Measurements from ENCODE around the gene ITPK1. TPM values are rescaled to one million over a fixed set of nuclear protein-coding genes. Genes with fewer than 3 reads are reported as not detected.

Gene ITPK1
- total RNA-seq, 1 donor from 2014 or later: 43.0 TPM

DNA sequence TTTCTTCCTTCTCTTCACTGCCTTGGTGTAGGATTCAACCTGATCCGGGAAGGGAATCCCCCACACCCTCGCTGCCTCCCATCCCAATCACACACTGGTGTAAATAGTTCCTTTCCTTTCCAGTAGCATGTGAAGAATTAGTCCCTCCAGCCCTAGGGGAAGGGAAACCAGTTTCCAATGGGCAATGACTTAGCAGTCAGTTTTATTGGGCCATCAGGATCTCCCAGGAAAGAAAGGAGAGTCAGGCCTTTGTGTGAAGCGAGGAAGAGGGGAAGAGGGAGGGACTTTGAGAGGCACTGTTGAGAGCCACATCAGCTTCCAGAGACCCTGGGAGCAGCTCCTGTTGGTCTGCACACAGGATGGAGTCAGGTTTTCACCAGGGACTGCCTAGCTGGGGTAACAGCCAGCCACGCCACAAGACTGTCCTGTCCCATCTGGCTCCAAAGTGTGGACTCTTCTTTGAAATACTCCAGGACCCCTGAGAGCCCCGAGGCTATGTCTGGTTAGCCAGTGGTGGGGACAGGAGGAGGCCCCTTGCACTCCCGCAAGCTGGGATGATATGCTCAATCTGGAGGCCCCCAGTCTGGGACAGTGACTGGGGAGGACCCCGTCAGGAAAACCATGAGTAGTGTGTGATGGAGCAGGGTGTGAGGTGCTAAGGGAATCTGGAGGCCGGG lies 41.1 kb upstream of the ITPK1 start:
- no peaks in the 10 kb centered on the region for H3K4me1 Mint-ChIP-seq
- CTCF ChIA-PET: no interaction called here
- no peaks in the 10 kb centered on the region for H3K36me3 Mint-ChIP-seq (ENCODE audit: low read depth)

DNA sequence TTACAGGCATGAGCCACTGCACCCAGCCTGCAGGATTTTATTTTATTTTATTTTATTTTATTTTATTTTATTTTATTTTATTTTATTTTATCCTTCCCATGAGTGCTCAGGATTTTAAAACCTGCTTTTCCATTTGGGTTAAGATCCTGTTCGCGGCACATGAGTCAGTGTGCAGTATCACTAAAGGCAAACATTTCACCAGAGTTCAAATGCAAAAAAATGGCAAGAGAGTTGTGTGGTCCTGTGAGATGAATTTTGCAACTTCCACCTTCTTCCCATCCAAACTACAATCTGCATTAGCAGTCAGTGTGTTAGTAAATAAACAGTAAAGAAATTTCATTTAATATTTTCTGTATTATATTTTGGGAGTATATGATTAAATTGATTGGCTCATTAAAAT lies 39.9 kb upstream of the ITPK1 start:
- ATAC-seq (ENCODE audit: low read depth) (no peak), DNase-seq (no peak)
- no peaks in the 10 kb centered on the region for H3K4me1 Mint-ChIP-seq
- no peaks in the 10 kb centered on the region for H3K36me3 Mint-ChIP-seq (ENCODE audit: low read depth)
- intact Hi-C loops (cut with micrococcal nuclease): no loop called here
- peaks cover 3% of the 10 kb centered on the region for H3K27me3 Mint-ChIP-seq
- TF ChIP-seq CTCF (IDR thresholded peaks at IDR 0.05): no peak
- H3K4me3 Mint-ChIP-seq: no peak overlapping the region
- H3K9me3 Mint-ChIP-seq: no peaks in the 10 kb centered on the region
- no peak overlapping the region for H3K27ac Mint-ChIP-seq
- CTCF ChIA-PET: no interaction called here
- POLR2A ChIA-PET: no interaction called here

More for the DNA sequence above, 41.1 kb upstream of the ITPK1 start:
- POLR2A ChIA-PET: no interaction called here
- Mint-ChIP-seq H3K27me3 (peaks cover 3% of the 10 kb centered on the region), H3K27ac (no peak overlapping the region), H3K4me3 (no peak overlapping the region), H3K9me3 (no peaks in the 10 kb centered on the region)
- no peak for TF ChIP-seq CTCF (IDR thresholded peaks at IDR 0.05)
- intact Hi-C loops (cut with micrococcal nuclease): no loop called here
- ATAC-seq (ENCODE audit: low read depth) (no peak), DNase-seq (no peak)

DNA sequence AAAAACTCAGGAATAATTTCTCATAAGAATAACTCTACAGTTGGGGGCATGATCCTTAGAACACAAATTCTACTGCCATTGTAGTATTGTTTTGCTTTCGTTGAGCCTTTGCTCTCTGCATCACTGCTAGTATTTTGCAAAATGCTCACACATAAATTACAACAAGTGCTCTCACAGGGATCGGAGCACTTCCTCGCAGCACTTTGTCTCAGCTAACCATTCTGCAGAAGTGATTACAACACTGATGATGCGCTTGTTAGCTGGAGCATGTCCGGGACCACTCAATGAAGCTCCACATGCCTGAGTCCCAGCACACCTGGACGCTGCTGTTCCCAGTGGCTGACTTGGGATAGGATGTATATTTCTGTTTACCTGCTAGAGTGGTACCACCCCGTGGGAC lies 37.4 kb upstream of the ITPK1 start:
- no peak for ATAC-seq (ENCODE audit: low read depth)
- TF ChIP-seq CTCF (IDR thresholded peaks at IDR 0.05): no peak
- DNase-seq: no peak
- H3K36me3 Mint-ChIP-seq (ENCODE audit: low read depth): no peaks in the 10 kb centered on the region
- intact Hi-C loops (cut with micrococcal nuclease): no loop called here
- H3K4me3 Mint-ChIP-seq: no peak overlapping the region
- no peaks in the 10 kb centered on the region for H3K9me3 Mint-ChIP-seq
- H3K4me1 Mint-ChIP-seq: no peaks in the 10 kb centered on the region
- ChIA-PET CTCF (no interaction called here), POLR2A (interaction anchor here (0.6 kb wide), 1 partner anchor 347 kb away, joined by 4 read pairs; no protein-coding TSS in a partner anchor)
- no peak overlapping the region for H3K27ac Mint-ChIP-seq
- H3K27me3 Mint-ChIP-seq: peaks cover 3% of the 10 kb centered on the region

- Mint-ChIP-seq H3K27ac (no peak overlapping the region), H3K36me3 (ENCODE audit: low read depth) (no peaks in the 10 kb centered on the region)
- intact Hi-C loops (cut with micrococcal nuclease): no loop called here
Measured at GRCh38 chr14:93150227-93151208, 34.8 kb upstream of the ITPK1 start.

More at GRCh38 chr14:93150227-93151208, 34.8 kb upstream of the ITPK1 start:
- no peak for TF ChIP-seq CTCF (IDR thresholded peaks at IDR 0.05)
- ATAC-seq (ENCODE audit: low read depth): no peak
- CTCF ChIA-PET: no interaction called here
- Mint-ChIP-seq H3K4me3 (no peak overlapping the region), H3K27me3 (peaks cover 3% of the 10 kb centered on the region), H3K9me3 (no peaks in the 10 kb centered on the region), H3K4me1 (no peaks in the 10 kb centered on the region)
- POLR2A ChIA-PET: no interaction called here
- no peak for DNase-seq

Data from activated B cell treated with CpG ODN at 0.5 μM for 24 hours (primary cell).